SK-N-SH (cell line): ENCODE results near the gene HHAT. TPM values are rescaled to one million over a fixed set of nuclear protein-coding genes. Genes with fewer than 3 reads are reported as not detected.

Experiments used
- CTCF ChIA-PET: fragments of 300-600, 350-600 bp; formaldehyde crosslinking; extraction: SDS; loops from one replicate; lab custom pipeline; 2021; lab: Yijun Ruan, JAX
- POLR2A ChIA-PET: fragments of 350-600 bp; sonication (Branson Sonifier 250); formaldehyde crosslinking; extraction: SDS; loops from one replicate; lab custom pipeline; 2020; ENCODE audit warnings: antibody characterized with exemption, inconsistent platforms; lab: Yijun Ruan, JAX
- DNase-seq: peaks from one replicate; pipeline ENCODE4 v3.0.0; 2012
- H2AFZ ChIP-seq: fragments of 200-600 bp; sonication (generic); 2 replicates; pipeline ENCODE4 v1.8.1; 2016; ENCODE audit warnings: antibody characterized with exemption, mild to moderate bottlenecking, low read depth
- H3F3A ChIP-seq: fragments of 200-600 bp; sonication (generic); replicated peaks from 2 replicates; pipeline ENCODE3; 2016; ENCODE audit warnings: antibody characterized with exemption, mild to moderate bottlenecking; ENCODE audit not compliant: insufficient read depth
- H3K27ac ChIP-seq, 2 experiments: fragments of 200-500 bp in 1 of 2; fragments of 200-600 bp in 1 of 2; sonication (Bioruptor generic) in 1 of 2; sonication (generic), shearing (Covaris generic) in 1 of 2; 2 replicates each; pipeline versions ENCODE4 v1.5.1 to v1.6.1; 2014 to 2016; ENCODE audit warnings: low read depth in 2 of 2, inconsistent platforms in 1 of 2, low read length in 1 of 2, mild to moderate bottlenecking in 1 of 2, mixed read lengths in 1 of 2
- H3K27me3 ChIP-seq: fragments of 200-600 bp; sonication (generic), shearing (Covaris generic); 2 replicates; pipeline ENCODE4 v1.6.1; 2016; ENCODE audit warnings: mixed run types; ENCODE audit not compliant: insufficient read depth
- H3K36me3 ChIP-seq, 2 experiments: fragments of 200-500 bp in 1 of 2; fragments of 200-600 bp in 1 of 2; sonication (Bioruptor generic) in 1 of 2; sonication (generic) in 1 of 2; replicated peaks in 1 of 2; 2 replicates each; pipeline versions ENCODE3 to v1.5.1; 2014 to 2016; ENCODE audit warnings: low read length in 1 of 2, mild to moderate bottlenecking in 1 of 2; ENCODE audit not compliant: insufficient read depth in 2 of 2, control insufficient read depth in 1 of 2
- H3K4me1 ChIP-seq, 2 experiments: fragments of 200-500 bp in 1 of 2; fragments of 200-600 bp in 1 of 2; sonication (Bioruptor generic) in 1 of 2; sonication (generic), shearing (Covaris generic) in 1 of 2; 2 replicates each; pipeline versions ENCODE4 v1.5.1 to v1.6.1; 2014 to 2016; ENCODE audit warnings: low read depth in 1 of 2, low read length in 1 of 2, mixed run types in 1 of 2; ENCODE audit not compliant: insufficient read depth in 2 of 2, control insufficient read depth in 1 of 2
- H3K4me2 ChIP-seq: fragments of 200-600 bp; sonication (generic), shearing (Covaris generic); 2 replicates; pipeline ENCODE4 v1.6.1; 2017; ENCODE audit warnings: mixed run types
- H3K4me3 ChIP-seq, 2 experiments: fragments of 200-500 bp in 1 of 2; fragments of 200-600 bp in 1 of 2; sonication (Bioruptor generic) in 1 of 2; sonication (generic), shearing (Covaris generic) in 1 of 2; 2 replicates each; pipeline versions ENCODE4 v1.5.1 to v1.8.1; 2014 to 2016; ENCODE audit warnings: low read depth in 2 of 2, inconsistent platforms in 1 of 2, low read length in 1 of 2, mild to moderate bottlenecking in 1 of 2, mixed read lengths in 1 of 2, moderate library complexity in 1 of 2
- H3K79me2 ChIP-seq: fragments of 200-600 bp; sonication (generic); 2 replicates; pipeline ENCODE4 v1.8.1; 2017; ENCODE audit warnings: mild to moderate bottlenecking; ENCODE audit not compliant: insufficient read depth
- H3K9ac ChIP-seq: fragments of 200-600 bp; sonication (generic); 2 replicates; pipeline ENCODE4 v1.6.1; 2017; ENCODE audit warnings: mixed run types
- H3K9me2 ChIP-seq: fragments of 200-600 bp; sonication (generic); 2 replicates; pipeline ENCODE4 v1.6.1; 2017; ENCODE audit warnings: mixed run types
- H3K9me3 ChIP-seq: fragments of 200-600 bp; sonication (generic); 2 replicates; pipeline ENCODE4 v1.6.1; 2017; ENCODE audit warnings: mixed run types, mild to moderate bottlenecking, moderate library complexity
- H4K20me1 ChIP-seq: fragments of 200-600 bp; sonication (generic); 2 replicates; pipeline ENCODE4 v1.6.1; 2017; ENCODE audit warnings: mild to moderate bottlenecking, mixed run types; ENCODE audit not compliant: insufficient read depth
- CHD2 ChIP-seq: fragments of 150-350 bp; IDR thresholded peaks from 2 replicates; pipeline ENCODE4 v1.6.1; 2018; ENCODE audit warnings: low read length; ENCODE audit not compliant: partially characterized antibody
- EZH2phosphoT487 ChIP-seq: fragments of 200-600 bp; sonication (generic); IDR thresholded peaks from 2 replicates; pipeline ENCODE4 v1.6.1; 2017; ENCODE audit warnings: low read depth, mixed run types, mild to moderate bottlenecking, antibody characterized with exemption, moderate library complexity, borderline replicate concordance
- FOXJ3 ChIP-seq: sonication (generic); formaldehyde crosslinking; IDR thresholded peaks from 2 replicates; pipeline ENCODE4 v1.5.1; 2020; ENCODE audit warnings: mild to moderate bottlenecking, missing genetic modification reagents
- FOXM1 ChIP-seq: IDR thresholded peaks from 2 replicates; pipeline ENCODE4 v1.4.0; 2012; ENCODE audit warnings: low read depth, mild to moderate bottlenecking
- GABPA ChIP-seq: IDR thresholded peaks from 2 replicates; pipeline ENCODE4 v1.4.0; 2012; ENCODE audit warnings: low read depth, mild to moderate bottlenecking
- GATA2 ChIP-seq: sonication (generic); formaldehyde crosslinking; IDR thresholded peaks from 2 replicates; pipeline ENCODE4 v1.5.0; 2020; ENCODE audit warnings: mild to moderate bottlenecking, missing genetic modification reagents
- MEF2A ChIP-seq: IDR thresholded peaks from 2 replicates; pipeline ENCODE4 v1.4.0; 2012; ENCODE audit warnings: low read depth, borderline replicate concordance
- MXI1 ChIP-seq: IDR thresholded peaks from 2 replicates; pipeline ENCODE4 v1.6.1; 2012; ENCODE audit warnings: mild to moderate bottlenecking, low read depth, low read length, improper control_type of control experiment
- NFIC ChIP-seq: IDR thresholded peaks from 2 replicates; pipeline ENCODE4 v1.4.0; 2012; ENCODE audit warnings: borderline replicate concordance
- POLR2AphosphoS5 ChIP-seq: IDR thresholded peaks from 2 replicates; pipeline ENCODE4 v1.6.1; 2012; ENCODE audit warnings: low read depth, low read length
- RAD21 ChIP-seq: IDR thresholded peaks from 2 replicates; pipeline ENCODE4 v1.6.1; 2012; ENCODE audit warnings: mild to moderate bottlenecking, low read length
- RXRA ChIP-seq: IDR thresholded peaks from 2 replicates; pipeline ENCODE4 v1.4.0; 2012; ENCODE audit warnings: low read depth, mild to moderate bottlenecking, borderline replicate concordance
- SIN3A ChIP-seq: IDR thresholded peaks from 2 replicates; pipeline ENCODE4 v1.6.1; 2012; ENCODE audit warnings: low read depth, mild to moderate bottlenecking, low read length, moderate library complexity, borderline replicate concordance
- SMC3 ChIP-seq: IDR thresholded peaks from 2 replicates; pipeline ENCODE4 v1.6.1; 2012; ENCODE audit warnings: low read depth, low read length, improper control_type of control experiment
- TAF1 ChIP-seq: IDR thresholded peaks from 2 replicates; pipeline ENCODE4 v1.6.1; 2012; ENCODE audit warnings: low read depth, mild to moderate bottlenecking, low read length, moderate library complexity, borderline replicate concordance
- YY1 ChIP-seq: IDR thresholded peaks from 2 replicates; pipeline ENCODE4 v1.4.0; 2012; ENCODE audit warnings: low read depth, mild to moderate bottlenecking
- polyA plus RNA-seq, 3 experiments: library from polyadenylated mRNA; depleted of rRNA; stranded (reverse); fragments of >200 nt; gene quantifications; 2 replicates each; pipeline ENCODE4 v1.2.3, GENCODE V29; 2012
- TF ChIP-seq, protein P1 (sequence below): IDR thresholded peaks from 2 replicates; pipeline ENCODE4 v1.6.1; 2012; ENCODE audit warnings: mild to moderate bottlenecking, low read depth, low read length, moderate library complexity
- TF ChIP-seq, protein P2 (sequence below): IDR thresholded peaks from 2 replicates; pipeline ENCODE4 v1.4.0; 2012; ENCODE audit warnings: low read depth, borderline replicate concordance
- TF ChIP-seq, protein P3 (sequence below): fragments of 150-350 bp; IDR thresholded peaks from 2 replicates; pipeline ENCODE4 v1.6.1; 2016; ENCODE audit warnings: mild to moderate bottlenecking, low read depth, low read length

The HHAT gene
- polyA plus RNA-seq, 1 of the 3 experiments (the other 2 are of a cell fraction), result 8.1 TPM

DNA sequence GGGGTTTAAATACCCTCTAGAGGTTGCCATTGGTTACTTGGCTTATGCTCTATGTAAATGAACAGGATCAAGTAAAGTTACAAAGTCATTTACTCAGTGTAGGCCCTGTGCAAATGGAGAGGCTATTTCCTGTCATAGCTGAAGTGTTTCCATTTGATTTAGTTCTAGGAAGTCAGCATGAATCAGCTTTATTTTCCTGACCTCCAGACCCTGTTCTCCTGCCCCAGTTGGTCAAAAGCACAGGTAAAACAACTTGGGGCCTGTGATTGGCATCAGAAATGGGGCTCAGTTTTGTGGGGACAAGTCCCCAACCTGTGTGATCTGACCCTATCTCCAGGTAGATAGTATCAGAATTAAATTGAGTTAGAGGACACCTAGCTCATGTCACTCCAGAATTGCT, 239.9 kb downstream of the HHAT start:
- ChIA-PET CTCF (interaction anchor here (2.1 to 2.6 kb wide), 3 partner anchors 14 to 565 kb away, joined by 5 to 12 read pairs (median 12); partner anchors contain the start of gene KCNH1), POLR2A (no interaction called here)
- no peak overlapping the region for H2AFZ ChIP-seq
- H3K36me3 ChIP-seq, result no peaks in the 10 kb centered on the region
- H3K9me3 ChIP-seq, result no peaks in the 10 kb centered on the region
- H4K20me1 ChIP-seq, result no peaks in the 10 kb centered on the region
- H3K4me2 ChIP-seq, result no peak overlapping the region; the same call in 1 of the 2 replicates
- no peak for DNase-seq
- no peak overlapping the region for H3K9ac ChIP-seq
- H3K4me1 ChIP-seq, result peaks cover 0 to 37% of the 10 kb centered on the region in 2 experiments; a peak in 2 of 4 replicates
- H3K9me2 ChIP-seq, result no peaks in the 10 kb centered on the region
- no peaks in the 10 kb centered on the region for H3F3A ChIP-seq
- H3K4me3 ChIP-seq, result no peak overlapping the region
- H3K79me2 ChIP-seq, result no peaks in the 10 kb centered on the region
- TF ChIP-seq TAF1, result no peak
- TF ChIP-seq RXRA, result no peak
- TF ChIP-seq EZH2phosphoT487, result no peak
- no peak for TF ChIP-seq FOXJ3 (CRISPR knock-in tag)
- TF ChIP-seq MXI1, result no peak
- TF ChIP-seq, protein P1, sequence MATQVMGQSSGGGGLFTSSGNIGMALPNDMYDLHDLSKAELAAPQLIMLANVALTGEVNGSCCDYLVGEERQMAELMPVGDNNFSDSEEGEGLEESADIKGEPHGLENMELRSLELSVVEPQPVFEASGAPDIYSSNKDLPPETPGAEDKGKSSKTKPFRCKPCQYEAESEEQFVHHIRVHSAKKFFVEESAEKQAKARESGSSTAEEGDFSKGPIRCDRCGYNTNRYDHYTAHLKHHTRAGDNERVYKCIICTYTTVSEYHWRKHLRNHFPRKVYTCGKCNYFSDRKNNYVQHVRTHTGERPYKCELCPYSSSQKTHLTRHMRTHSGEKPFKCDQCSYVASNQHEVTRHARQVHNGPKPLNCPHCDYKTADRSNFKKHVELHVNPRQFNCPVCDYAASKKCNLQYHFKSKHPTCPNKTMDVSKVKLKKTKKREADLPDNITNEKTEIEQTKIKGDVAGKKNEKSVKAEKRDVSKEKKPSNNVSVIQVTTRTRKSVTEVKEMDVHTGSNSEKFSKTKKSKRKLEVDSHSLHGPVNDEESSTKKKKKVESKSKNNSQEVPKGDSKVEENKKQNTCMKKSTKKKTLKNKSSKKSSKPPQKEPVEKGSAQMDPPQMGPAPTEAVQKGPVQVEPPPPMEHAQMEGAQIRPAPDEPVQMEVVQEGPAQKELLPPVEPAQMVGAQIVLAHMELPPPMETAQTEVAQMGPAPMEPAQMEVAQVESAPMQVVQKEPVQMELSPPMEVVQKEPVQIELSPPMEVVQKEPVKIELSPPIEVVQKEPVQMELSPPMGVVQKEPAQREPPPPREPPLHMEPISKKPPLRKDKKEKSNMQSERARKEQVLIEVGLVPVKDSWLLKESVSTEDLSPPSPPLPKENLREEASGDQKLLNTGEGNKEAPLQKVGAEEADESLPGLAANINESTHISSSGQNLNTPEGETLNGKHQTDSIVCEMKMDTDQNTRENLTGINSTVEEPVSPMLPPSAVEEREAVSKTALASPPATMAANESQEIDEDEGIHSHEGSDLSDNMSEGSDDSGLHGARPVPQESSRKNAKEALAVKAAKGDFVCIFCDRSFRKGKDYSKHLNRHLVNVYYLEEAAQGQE, result no peak
- no peak for TF ChIP-seq RAD21
- no peak for TF ChIP-seq YY1
- TF ChIP-seq MEF2A, result no peak
- TF ChIP-seq SMC3, result no peak
- no peak for TF ChIP-seq CHD2
- TF ChIP-seq POLR2AphosphoS5, result no peak
- TF ChIP-seq, protein P2, sequence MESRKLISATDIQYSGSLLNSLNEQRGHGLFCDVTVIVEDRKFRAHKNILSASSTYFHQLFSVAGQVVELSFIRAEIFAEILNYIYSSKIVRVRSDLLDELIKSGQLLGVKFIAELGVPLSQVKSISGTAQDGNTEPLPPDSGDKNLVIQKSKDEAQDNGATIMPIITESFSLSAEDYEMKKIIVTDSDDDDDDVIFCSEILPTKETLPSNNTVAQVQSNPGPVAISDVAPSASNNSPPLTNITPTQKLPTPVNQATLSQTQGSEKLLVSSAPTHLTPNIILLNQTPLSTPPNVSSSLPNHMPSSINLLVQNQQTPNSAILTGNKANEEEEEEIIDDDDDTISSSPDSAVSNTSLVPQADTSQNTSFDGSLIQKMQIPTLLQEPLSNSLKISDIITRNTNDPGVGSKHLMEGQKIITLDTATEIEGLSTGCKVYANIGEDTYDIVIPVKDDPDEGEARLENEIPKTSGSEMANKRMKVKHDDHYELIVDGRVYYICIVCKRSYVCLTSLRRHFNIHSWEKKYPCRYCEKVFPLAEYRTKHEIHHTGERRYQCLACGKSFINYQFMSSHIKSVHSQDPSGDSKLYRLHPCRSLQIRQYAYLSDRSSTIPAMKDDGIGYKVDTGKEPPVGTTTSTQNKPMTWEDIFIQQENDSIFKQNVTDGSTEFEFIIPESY, result no peak
- no peak for TF ChIP-seq GABPA
- TF ChIP-seq GATA2 (CRISPR knock-in tag), result no peak
- TF ChIP-seq NFIC, result no peak
- TF ChIP-seq FOXM1, result no peak
- TF ChIP-seq SIN3A, result no peak
- TF ChIP-seq, protein P3, sequence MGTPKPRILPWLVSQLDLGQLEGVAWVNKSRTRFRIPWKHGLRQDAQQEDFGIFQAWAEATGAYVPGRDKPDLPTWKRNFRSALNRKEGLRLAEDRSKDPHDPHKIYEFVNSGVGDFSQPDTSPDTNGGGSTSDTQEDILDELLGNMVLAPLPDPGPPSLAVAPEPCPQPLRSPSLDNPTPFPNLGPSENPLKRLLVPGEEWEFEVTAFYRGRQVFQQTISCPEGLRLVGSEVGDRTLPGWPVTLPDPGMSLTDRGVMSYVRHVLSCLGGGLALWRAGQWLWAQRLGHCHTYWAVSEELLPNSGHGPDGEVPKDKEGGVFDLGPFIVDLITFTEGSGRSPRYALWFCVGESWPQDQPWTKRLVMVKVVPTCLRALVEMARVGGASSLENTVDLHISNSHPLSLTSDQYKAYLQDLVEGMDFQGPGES, result no peak
- no peaks in the 10 kb centered on the region for H3K27me3 ChIP-seq
- H3K27ac ChIP-seq, result no peak overlapping the region
